ENCODE data around the gene ANKRD36. TPM values are rescaled to one million over a fixed set of nuclear protein-coding genes. Genes with fewer than 3 reads are reported as not detected.
"Not testable (repeated sequence)": the region's sequence is repeated elsewhere in the genome, so short reads cannot be mapped to it uniquely, and the experiment has no call there.

The ANKRD36 gene
- total and polyA plus RNA-seq, 2 donors (not counting 1 experiment from before 2014, with no cell fraction given): 5.4 to 76.6 TPM

DNA sequence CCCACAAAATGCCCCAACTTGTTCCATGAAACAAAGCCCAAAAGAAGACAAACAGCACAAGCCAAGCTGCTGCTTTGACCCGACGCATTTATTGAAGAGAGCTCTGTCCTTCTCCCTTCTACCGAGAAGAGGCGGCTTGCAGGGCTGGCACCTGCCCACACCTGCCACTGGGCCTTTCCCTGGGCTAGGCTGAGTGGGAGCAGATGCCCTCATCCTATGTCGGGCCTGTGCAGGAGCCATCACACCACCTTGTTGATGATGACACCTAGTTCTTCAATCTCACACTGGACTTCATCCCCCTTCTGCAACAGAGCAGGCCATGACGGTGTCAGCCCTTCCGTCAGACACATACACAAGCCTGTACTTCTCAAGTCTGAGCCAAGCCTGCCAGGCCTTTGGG lies 29.4 kb upstream of the ANKRD36 start:
- H3K4me3 ChIP-seq (ENCODE audit: control extremely low read depth in 1 of 5, extremely low read depth in 1 of 5, insufficient read depth in 1 of 5, low read depth in 2 of 5, low read length in 4 of 5); H2AFZ ChIP-seq (ENCODE audit: insufficient read depth, low read depth, low read length, poor library complexity, severe bottlenecking); H3K79me2 ChIP-seq (ENCODE audit: control insufficient read depth, insufficient read depth, low read length); H4K20me1 ChIP-seq (ENCODE audit: control insufficient read depth, insufficient read depth, low read length, poor library complexity, severe bottlenecking); H3K27ac Mint-ChIP-seq; H3K4me3 Mint-ChIP-seq; H3K9me3 ChIP-seq (ENCODE audit: control extremely low read depth in 1 of 3, control insufficient read depth in 2 of 3, insufficient read depth in 1 of 3, low read length in 2 of 3); DNase-seq; H3K9me3 Mint-ChIP-seq (ENCODE audit: insufficient read depth); intact Hi-C loops (cut with micrococcal nuclease); CTCF ChIA-PET; H3K4me1 ChIP-seq (ENCODE audit: control insufficient read depth in 2 of 2, insufficient read depth in 2 of 2, low read length in 2 of 2); ATAC-seq (ENCODE audit: low read depth); H3K4me2 ChIP-seq (replicated peaks; ENCODE audit: low read depth, low read length, poor library complexity, severe bottlenecking); H3K27me3 Mint-ChIP-seq; H3K27me3 ChIP-seq (replicated peaks in 1 of 4; ENCODE audit: control extremely low read depth in 1 of 4, control insufficient read depth in 3 of 4, insufficient read depth in 4 of 4, low read length in 3 of 4); H3K9ac ChIP-seq (ENCODE audit: low read length); H3K4me1 Mint-ChIP-seq; POLR2A ChIA-PET; H3K27ac ChIP-seq (ENCODE audit: low read length in 2 of 2); H3K36me3 ChIP-seq (replicated peaks in 1 of 2; ENCODE audit: control extremely low read depth in 1 of 2, control insufficient read depth in 1 of 2, extremely low read depth in 1 of 2, insufficient read depth in 2 of 2, low read length in 1 of 2): not testable (repeated sequence)
- WGBS (ENCODE audit: insufficient coverage): 96% methylated on average over 7 of the region's 7 CpGs

DNA sequence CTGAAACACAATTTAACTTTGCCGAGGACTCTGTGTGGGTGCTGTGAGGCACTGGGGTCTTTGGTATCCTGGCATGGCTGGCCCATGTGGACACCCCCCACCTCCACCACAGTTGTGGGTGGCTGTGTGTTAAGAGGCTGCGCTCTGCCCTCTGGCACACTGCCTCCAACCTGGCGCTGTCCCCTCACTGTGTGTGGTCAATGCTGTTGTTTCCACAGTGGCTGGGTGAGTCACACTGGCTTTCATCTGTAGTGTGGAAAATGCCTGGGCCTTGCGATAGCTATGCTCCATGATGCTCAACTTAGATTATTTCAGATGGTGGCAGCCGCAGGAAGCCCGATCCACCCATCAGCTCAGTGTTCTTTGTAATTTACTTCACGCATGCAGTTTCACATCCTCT lies 27.9 kb upstream of the ANKRD36 start:
- H3K9me3 Mint-ChIP-seq (ENCODE audit: insufficient read depth); H3K9me3 ChIP-seq (ENCODE audit: control extremely low read depth in 1 of 3, control insufficient read depth in 2 of 3, insufficient read depth in 1 of 3, low read length in 2 of 3); intact Hi-C loops (cut with micrococcal nuclease); POLR2A ChIA-PET; H3K79me2 ChIP-seq (ENCODE audit: control insufficient read depth, insufficient read depth, low read length); H3K4me3 ChIP-seq (ENCODE audit: control extremely low read depth in 1 of 5, extremely low read depth in 1 of 5, insufficient read depth in 1 of 5, low read depth in 2 of 5, low read length in 4 of 5); H3K27ac ChIP-seq (ENCODE audit: low read length in 2 of 2); H3K27ac Mint-ChIP-seq; H3K9ac ChIP-seq (ENCODE audit: low read length); CTCF ChIA-PET; DNase-seq; H4K20me1 ChIP-seq (ENCODE audit: control insufficient read depth, insufficient read depth, low read length, poor library complexity, severe bottlenecking); H3K36me3 ChIP-seq (replicated peaks in 1 of 2; ENCODE audit: control extremely low read depth in 1 of 2, control insufficient read depth in 1 of 2, extremely low read depth in 1 of 2, insufficient read depth in 2 of 2, low read length in 1 of 2); ATAC-seq (ENCODE audit: low read depth); H2AFZ ChIP-seq (ENCODE audit: insufficient read depth, low read depth, low read length, poor library complexity, severe bottlenecking); H3K27me3 ChIP-seq (replicated peaks in 1 of 4; ENCODE audit: control extremely low read depth in 1 of 4, control insufficient read depth in 3 of 4, insufficient read depth in 4 of 4, low read length in 3 of 4); H3K4me1 Mint-ChIP-seq; H3K4me1 ChIP-seq (ENCODE audit: control insufficient read depth in 2 of 2, insufficient read depth in 2 of 2, low read length in 2 of 2); H3K27me3 Mint-ChIP-seq; H3K4me2 ChIP-seq (replicated peaks; ENCODE audit: low read depth, low read length, poor library complexity, severe bottlenecking); H3K4me3 Mint-ChIP-seq: not testable (repeated sequence)
- no CpG with 5 or more reads among the region's 7 CpGs for WGBS (ENCODE audit: insufficient coverage)

DNA sequence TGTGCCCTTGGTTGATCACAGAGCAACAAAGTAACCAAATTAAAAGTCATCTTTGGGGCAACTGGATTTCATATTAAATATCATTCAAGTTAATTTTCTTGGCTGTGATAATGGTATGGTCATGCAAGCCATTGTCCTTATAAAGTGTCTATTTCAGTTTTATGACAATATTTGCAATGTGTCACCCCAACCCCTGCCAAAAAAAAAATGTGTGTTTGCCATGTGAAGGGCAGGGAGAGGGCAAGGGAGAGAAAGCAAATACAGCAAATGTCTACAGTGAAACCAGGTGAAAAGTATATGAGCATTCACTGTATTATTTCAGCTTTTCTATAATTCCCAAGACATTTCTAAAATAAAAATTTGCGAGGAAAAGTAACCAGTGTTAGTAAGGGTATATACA lies 24.2 kb upstream of the ANKRD36 start:
- POLR2A ChIA-PET; H3K9me3 Mint-ChIP-seq (ENCODE audit: insufficient read depth); H3K9me3 ChIP-seq (ENCODE audit: control extremely low read depth in 1 of 3, control insufficient read depth in 2 of 3, insufficient read depth in 1 of 3, low read length in 2 of 3); H3K27ac Mint-ChIP-seq; intact Hi-C loops (cut with micrococcal nuclease); H3K4me3 ChIP-seq (ENCODE audit: control extremely low read depth in 1 of 5, extremely low read depth in 1 of 5, insufficient read depth in 1 of 5, low read depth in 2 of 5, low read length in 4 of 5); H4K20me1 ChIP-seq (ENCODE audit: control insufficient read depth, insufficient read depth, low read length, poor library complexity, severe bottlenecking); H3K36me3 ChIP-seq (replicated peaks in 1 of 2; ENCODE audit: control extremely low read depth in 1 of 2, control insufficient read depth in 1 of 2, extremely low read depth in 1 of 2, insufficient read depth in 2 of 2, low read length in 1 of 2); H3K4me1 Mint-ChIP-seq; H3K27ac ChIP-seq (ENCODE audit: low read length in 2 of 2); H2AFZ ChIP-seq (ENCODE audit: insufficient read depth, low read depth, low read length, poor library complexity, severe bottlenecking); H3K4me3 Mint-ChIP-seq; ATAC-seq (ENCODE audit: low read depth); H3K27me3 Mint-ChIP-seq; H3K4me2 ChIP-seq (replicated peaks; ENCODE audit: low read depth, low read length, poor library complexity, severe bottlenecking); CTCF ChIA-PET; H3K4me1 ChIP-seq (ENCODE audit: control insufficient read depth in 2 of 2, insufficient read depth in 2 of 2, low read length in 2 of 2); DNase-seq; H3K9ac ChIP-seq (ENCODE audit: low read length); H3K79me2 ChIP-seq (ENCODE audit: control insufficient read depth, insufficient read depth, low read length); H3K27me3 ChIP-seq (replicated peaks in 1 of 4; ENCODE audit: control extremely low read depth in 1 of 4, control insufficient read depth in 3 of 4, insufficient read depth in 4 of 4, low read length in 3 of 4): not testable (repeated sequence)
- no CpG with 5 or more reads among the region's 1 CpG for WGBS (ENCODE audit: insufficient coverage)

DNA sequence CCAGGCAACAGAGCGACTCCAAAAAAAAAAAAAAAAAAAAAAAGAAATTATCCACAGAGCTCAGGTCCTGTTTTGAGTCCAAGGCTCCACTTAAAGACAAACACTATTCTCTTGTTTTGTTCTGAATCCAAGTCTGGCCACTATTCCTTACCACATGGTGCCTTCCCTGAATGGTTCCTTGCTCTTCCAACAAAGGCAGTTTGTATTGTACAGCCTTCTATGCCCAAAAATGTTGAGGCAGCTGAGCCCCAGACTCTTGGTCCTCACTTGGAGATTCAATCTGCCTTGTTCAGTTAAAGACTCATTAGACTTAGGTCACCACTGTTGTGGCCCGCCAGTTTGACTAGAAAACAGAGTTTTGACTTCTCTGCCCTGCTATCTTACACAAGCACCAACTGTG lies 20.0 kb upstream of the ANKRD36 start:
- H3K9ac ChIP-seq (ENCODE audit: low read length); DNase-seq; H3K4me2 ChIP-seq (replicated peaks; ENCODE audit: low read depth, low read length, poor library complexity, severe bottlenecking); intact Hi-C loops (cut with micrococcal nuclease); H3K79me2 ChIP-seq (ENCODE audit: control insufficient read depth, insufficient read depth, low read length); H2AFZ ChIP-seq (ENCODE audit: insufficient read depth, low read depth, low read length, poor library complexity, severe bottlenecking); CTCF ChIA-PET; H3K27me3 ChIP-seq (replicated peaks in 1 of 4; ENCODE audit: control extremely low read depth in 1 of 4, control insufficient read depth in 3 of 4, insufficient read depth in 4 of 4, low read length in 3 of 4); H3K9me3 ChIP-seq (ENCODE audit: control extremely low read depth in 1 of 3, control insufficient read depth in 2 of 3, insufficient read depth in 1 of 3, low read length in 2 of 3); ATAC-seq (ENCODE audit: low read depth); H3K27me3 Mint-ChIP-seq; H3K9me3 Mint-ChIP-seq (ENCODE audit: insufficient read depth); H3K27ac ChIP-seq (ENCODE audit: low read length in 2 of 2); H3K4me1 Mint-ChIP-seq; POLR2A ChIA-PET; H4K20me1 ChIP-seq (ENCODE audit: control insufficient read depth, insufficient read depth, low read length, poor library complexity, severe bottlenecking); H3K4me3 ChIP-seq (ENCODE audit: control extremely low read depth in 1 of 5, extremely low read depth in 1 of 5, insufficient read depth in 1 of 5, low read depth in 2 of 5, low read length in 4 of 5); H3K36me3 ChIP-seq (replicated peaks in 1 of 2; ENCODE audit: control extremely low read depth in 1 of 2, control insufficient read depth in 1 of 2, extremely low read depth in 1 of 2, insufficient read depth in 2 of 2, low read length in 1 of 2): not testable (repeated sequence)
- 100% methylated on average over 1 of the region's 2 CpGs for WGBS (ENCODE audit: insufficient coverage)
- Mint-ChIP-seq H3K27ac (peak overlapping the region; percentile 37), H3K4me3 (peak overlapping the region; percentile 47)
- H3K4me1 ChIP-seq (ENCODE audit: control insufficient read depth in 2 of 2, insufficient read depth in 2 of 2, low read length in 2 of 2): peaks cover 5 to 12% of the 10 kb centered on the region in 2 donors
